Kidney (tissue), 14 donors: ENCODE results near the gene DOCK10. TPM values are rescaled to one million over a fixed set of nuclear protein-coding genes. Genes with fewer than 3 reads are reported as not detected.

ENCODE experiments used
- DNase-seq, 5 donors: peaks; one replicate each; pipeline ENCODE4 v3.0.0-alpha.2; 2013 to 2020
- FAIRE-seq: peaks from 2 replicates; lab custom pipeline; 2012; peaks lifted over from hg19 to GRCh38; lab: Jason Lieb, UNC
- H3K27ac ChIP-seq, 2 donors: one replicate each; pipeline ENCODE4 v1.7.0; 2013; ENCODE audit warnings: low read depth in 2 of 2, low read length in 2 of 2, inconsistent platforms in 1 of 2
- H3K27me3 ChIP-seq: one replicate; pipeline ENCODE4 v1.7.1; 2013; ENCODE audit warnings: low read length, inconsistent platforms; ENCODE audit not compliant: control insufficient read depth, insufficient read depth
- H3K36me3 ChIP-seq, 3 donors: one replicate each; pipeline versions ENCODE4 v1.7.0 to v1.7.1; 2013; ENCODE audit warnings: low read length in 3 of 3, control low read depth in 1 of 3, inconsistent platforms in 1 of 3; ENCODE audit not compliant: insufficient read depth in 3 of 3, control insufficient read depth in 2 of 3
- H3K4me1 ChIP-seq, 3 donors: one replicate each; pipeline versions ENCODE4 v1.7.0 to v1.7.1; 2013; ENCODE audit warnings: low read length in 3 of 3, inconsistent platforms in 1 of 3, low read depth in 1 of 3; ENCODE audit not compliant: control insufficient read depth in 2 of 3, insufficient read depth in 2 of 3
- H3K4me3 ChIP-seq, 3 donors: one replicate each; pipeline versions ENCODE4 v1.7.0 to v1.8.1; 2013; ENCODE audit warnings: low read length in 3 of 3, control low read depth in 1 of 3, inconsistent platforms in 1 of 3
- H3K9ac ChIP-seq, 3 donors: one replicate each; pipeline versions ENCODE4 v1.7.0 to v1.7.1; 2013; ENCODE audit warnings: low read length in 3 of 3, control low read depth in 1 of 3, inconsistent platforms in 1 of 3
- H3K9me3 ChIP-seq, 3 donors: one replicate each; pipeline versions ENCODE4 v1.7.0 to v1.7.1; 2013; ENCODE audit warnings: low read length in 3 of 3, control low read depth in 1 of 3, inconsistent platforms in 1 of 3; ENCODE audit not compliant: control insufficient read depth in 2 of 3, insufficient read depth in 1 of 3
- intact Hi-C: fragments of 100-400 bp; cut with DNase I; formaldehyde crosslinking; loops from one replicate; pipeline ENCODE4 v1.11.1; 2022
- polyA plus RNA-seq: library from polyadenylated mRNA; stranded (reverse); fragments of 350-450 nt; fragmentation: Illumina TruSeq; extraction: RNeasy Lipid Tissue Mini Kit (QIAGEN cat#74804); gene quantifications from one replicate; pipeline ENCODE4 v1.2.3, GENCODE V29; 2014; ENCODE audit warnings: low read depth, low replicate concordance; ENCODE audit not compliant: insufficient read depth
- total RNA-seq: library from RNA; stranded (reverse); fragmentation: NEBNext Ultra II Directional; extraction: Animal tissue kit (Norgen Biotek cat#: 25700); gene quantifications from one replicate; pipeline ENCODE4 v1.2.1, GENCODE V29; 2021
- TF ChIP-seq, protein P1 (sequence below): IDR thresholded peaks from 3 replicates; pipeline ENCODE4 v1.5.1; 2012; ENCODE audit warnings: mild to moderate bottlenecking, moderate library complexity, borderline replicate concordance; ENCODE audit not compliant: insufficient read depth; ENCODE audit errors: extremely low read depth
- donor health status: control.
- donor health status: control.
- donor health status: control.
- donor health status: control.
- donor health status: control.
- donor health status: DM: yes; HTN: yes; CAD: no.
- donor health status: Normal renal cell carcinoma (clear cell type).

Gene DOCK10
- total and polyA plus RNA-seq, 2 donors from 2014 or later, result 2.1 to 33.8 TPM

DNA sequence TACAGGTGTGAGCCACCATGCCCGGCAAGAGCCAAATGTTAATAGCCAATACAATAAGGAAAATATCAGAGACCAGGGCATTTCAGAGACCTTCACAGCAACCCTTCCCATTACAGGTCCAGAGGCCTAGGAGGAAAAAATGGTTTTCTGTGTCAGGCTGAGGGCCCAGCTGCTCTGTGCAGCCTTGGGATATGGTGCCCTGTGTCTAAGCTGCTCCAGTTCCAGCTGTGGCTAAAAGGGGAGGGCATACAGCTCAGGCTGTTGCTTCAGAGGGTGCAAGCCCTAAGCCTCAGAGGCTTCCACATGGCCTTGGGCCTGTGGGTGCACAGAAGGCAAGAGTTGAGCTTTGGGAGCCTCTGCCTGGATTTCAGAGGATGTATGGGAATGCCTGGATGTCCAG lies 306.0 kb downstream of the DOCK10 start:
- Histone ChIP-seq H3K4me3 (no peak overlapping the region), H3K9ac (no peak overlapping the region), H3K27ac (no peak overlapping the region), H3K4me1 (no peaks in the 10 kb centered on the region), H3K9me3 (peaks cover 0 to 7% (median 7%) of the 10 kb centered on the region in 3 donors), H3K27me3 (no peaks in the 10 kb centered on the region), H3K36me3 (no peaks in the 10 kb centered on the region)
- TF ChIP-seq, protein P1, sequence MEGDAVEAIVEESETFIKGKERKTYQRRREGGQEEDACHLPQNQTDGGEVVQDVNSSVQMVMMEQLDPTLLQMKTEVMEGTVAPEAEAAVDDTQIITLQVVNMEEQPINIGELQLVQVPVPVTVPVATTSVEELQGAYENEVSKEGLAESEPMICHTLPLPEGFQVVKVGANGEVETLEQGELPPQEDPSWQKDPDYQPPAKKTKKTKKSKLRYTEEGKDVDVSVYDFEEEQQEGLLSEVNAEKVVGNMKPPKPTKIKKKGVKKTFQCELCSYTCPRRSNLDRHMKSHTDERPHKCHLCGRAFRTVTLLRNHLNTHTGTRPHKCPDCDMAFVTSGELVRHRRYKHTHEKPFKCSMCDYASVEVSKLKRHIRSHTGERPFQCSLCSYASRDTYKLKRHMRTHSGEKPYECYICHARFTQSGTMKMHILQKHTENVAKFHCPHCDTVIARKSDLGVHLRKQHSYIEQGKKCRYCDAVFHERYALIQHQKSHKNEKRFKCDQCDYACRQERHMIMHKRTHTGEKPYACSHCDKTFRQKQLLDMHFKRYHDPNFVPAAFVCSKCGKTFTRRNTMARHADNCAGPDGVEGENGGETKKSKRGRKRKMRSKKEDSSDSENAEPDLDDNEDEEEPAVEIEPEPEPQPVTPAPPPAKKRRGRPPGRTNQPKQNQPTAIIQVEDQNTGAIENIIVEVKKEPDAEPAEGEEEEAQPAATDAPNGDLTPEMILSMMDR, result no peak
- intact Hi-C loops, result no loop called here
- FAIRE-seq (no peak), DNase-seq (no peak)

DNA sequence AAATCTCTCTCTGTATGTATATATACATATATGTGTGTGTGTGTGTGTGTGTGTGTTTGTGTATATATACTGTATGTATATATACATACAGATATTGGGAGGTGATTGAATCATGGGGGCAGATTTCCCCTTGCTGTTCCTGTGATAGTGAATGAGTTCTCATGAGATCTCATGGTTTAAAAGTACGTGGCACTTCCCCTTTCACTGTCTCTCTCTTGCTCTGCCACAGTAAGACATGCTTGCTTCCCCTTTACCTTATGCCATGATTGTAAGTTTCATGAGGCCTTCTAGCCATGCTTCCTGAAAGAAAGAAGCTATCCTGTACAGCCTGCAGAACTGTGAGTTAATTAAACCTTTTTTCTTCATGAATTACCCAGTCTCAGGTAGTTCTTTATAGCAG lies 307.3 kb downstream of the DOCK10 start:
- intact Hi-C loops, result no loop called here
- H3K9ac ChIP-seq, result no peak overlapping the region
- no peak overlapping the region for H3K27ac ChIP-seq
- peaks cover 0 to 7% (median 7%) of the 10 kb centered on the region in 3 donors for H3K9me3 ChIP-seq
- DNase-seq (no peak), FAIRE-seq (no peak)
- H3K4me3 ChIP-seq, result no peak overlapping the region
- TF ChIP-seq, protein P1, result no peak
- no peaks in the 10 kb centered on the region for H3K36me3 ChIP-seq
- H3K27me3 ChIP-seq, result no peaks in the 10 kb centered on the region
- H3K4me1 ChIP-seq, result no peaks in the 10 kb centered on the region

DNA sequence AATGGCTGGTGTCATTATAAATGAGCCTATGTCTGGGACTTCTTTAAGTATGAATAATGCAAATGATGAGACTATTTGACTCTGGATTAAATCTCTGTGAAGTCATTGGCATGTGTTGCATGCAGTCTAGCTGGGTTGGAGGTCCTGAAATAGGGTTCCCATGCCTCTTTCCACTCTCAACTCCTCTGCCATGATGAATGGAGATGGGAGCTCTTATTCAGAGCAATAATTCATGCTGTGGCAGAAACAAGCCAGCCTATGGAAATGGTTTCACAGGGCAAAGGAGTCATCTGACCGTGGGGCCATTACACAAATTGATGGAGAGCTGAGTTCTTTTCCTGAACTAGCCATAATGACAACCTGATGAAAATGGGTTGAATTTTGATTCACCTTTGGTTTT lies 310.6 kb downstream of the DOCK10 start:
- TF ChIP-seq, protein P1, result no peak
- no peaks in the 10 kb centered on the region for H3K36me3 ChIP-seq
- H3K4me1 ChIP-seq, result no peaks in the 10 kb centered on the region
- intact Hi-C loops, result no loop called here
- H3K27ac ChIP-seq, result no peak overlapping the region
- H3K9me3 ChIP-seq, result peaks cover 0 to 11% (median 5%) of the 10 kb centered on the region in 3 donors
- H3K27me3 ChIP-seq, result no peaks in the 10 kb centered on the region
- no peak for DNase-seq
- no peak for FAIRE-seq
- no peak overlapping the region for H3K9ac ChIP-seq
- H3K4me3 ChIP-seq, result no peak overlapping the region

DNA sequence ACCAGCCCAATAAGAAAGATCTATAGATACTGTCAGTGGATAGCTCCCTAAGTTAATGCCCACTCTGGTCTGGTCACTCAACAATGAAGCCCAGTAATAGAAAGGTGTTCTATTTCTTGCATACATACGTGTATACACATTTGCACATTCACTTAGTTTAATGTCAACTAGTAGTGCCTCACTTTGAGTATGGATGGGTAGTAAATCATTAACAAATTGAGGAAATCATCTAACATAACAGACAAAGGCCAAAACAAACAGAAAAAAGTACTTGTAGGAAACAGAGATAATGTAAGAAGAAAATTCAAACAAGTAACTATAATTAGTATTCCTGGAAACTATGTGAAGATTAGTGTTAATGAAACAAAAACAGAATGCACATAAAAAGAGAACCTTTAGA lies 312.8 kb downstream of the DOCK10 start:
- intact Hi-C loops, result no loop called here
- Histone ChIP-seq H3K27ac (no peak overlapping the region), H3K4me3 (no peak overlapping the region), H3K9ac (no peak overlapping the region), H3K4me1 (no peaks in the 10 kb centered on the region), H3K36me3 (no peaks in the 10 kb centered on the region), H3K9me3 (peaks cover 0 to 5% (median 0%) of the 10 kb centered on the region in 3 donors), H3K27me3 (no peaks in the 10 kb centered on the region)
- FAIRE-seq (no peak), DNase-seq (no peak)
- TF ChIP-seq, protein P1, result no peak
